Activated CD4-positive, alpha-beta T cell treated with anti-CD3 and anti-CD28 coated beads, Interleukin-2, amount 50 U/mL, for 1 hour (primary cell): ENCODE results near the gene SNX13.
"Not testable (repeated sequence)": the region's sequence is repeated elsewhere in the genome, so short reads cannot be mapped to it uniquely, and the experiment has no call there.

ENCODE experiments used
- DNase-seq: peaks from one replicate; pipeline ENCODE4 v3.0.0-alpha.2; 2020

Gene SNX13

DNA sequence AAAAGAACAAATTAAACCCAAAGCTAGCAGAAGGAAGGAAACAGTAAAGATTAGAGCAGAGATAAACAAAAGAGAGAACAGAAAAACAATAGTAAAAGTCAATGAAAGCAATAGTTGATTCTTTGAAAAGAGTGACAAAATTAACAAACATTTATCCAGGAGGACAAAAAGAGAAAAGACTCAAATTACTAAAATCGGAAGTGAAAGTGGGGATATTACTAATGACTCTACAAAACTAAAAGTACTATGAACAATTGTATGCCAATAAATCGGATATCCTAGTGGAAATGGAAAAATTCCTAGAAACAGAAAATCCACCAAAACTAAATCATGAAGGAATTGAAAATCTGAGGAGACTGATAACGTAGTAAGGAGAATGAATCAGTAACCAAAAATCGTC lies 96.3 kb downstream of the SNX13 start:
- DNase-seq, result no peak

GRCh38 chr7:17843041-17843440 lies 97.3 kb downstream of the SNX13 start:
- no peak for DNase-seq

DNA sequence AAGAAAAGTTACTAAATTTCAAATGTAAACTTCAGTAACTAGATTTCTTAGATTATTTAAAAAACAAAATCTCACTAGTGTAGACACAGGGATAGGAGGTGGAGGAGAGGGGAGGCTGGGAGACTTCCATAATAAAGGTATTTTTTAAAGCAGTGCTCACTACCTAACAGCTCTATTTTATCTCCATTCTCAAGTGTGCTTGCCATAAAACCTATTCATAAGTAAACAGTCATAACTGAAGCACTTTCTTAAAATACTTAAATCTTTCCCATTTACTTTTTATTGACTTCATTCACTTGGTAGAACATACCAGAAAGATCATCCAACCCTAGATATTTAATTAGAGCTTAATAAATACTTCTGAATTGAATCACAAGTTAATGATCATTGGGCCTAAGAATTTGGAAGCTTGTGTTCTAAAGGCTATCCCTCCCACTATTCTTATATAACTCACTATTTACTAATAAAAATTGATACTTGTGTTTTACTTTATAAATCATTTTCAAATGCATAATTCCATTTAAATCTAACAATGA lies 107.4 kb downstream of the SNX13 start:
- no peak for DNase-seq

GRCh38 chr7:17832242-17832641 lies 108.1 kb downstream of the SNX13 start:
- no peak for DNase-seq

DNA sequence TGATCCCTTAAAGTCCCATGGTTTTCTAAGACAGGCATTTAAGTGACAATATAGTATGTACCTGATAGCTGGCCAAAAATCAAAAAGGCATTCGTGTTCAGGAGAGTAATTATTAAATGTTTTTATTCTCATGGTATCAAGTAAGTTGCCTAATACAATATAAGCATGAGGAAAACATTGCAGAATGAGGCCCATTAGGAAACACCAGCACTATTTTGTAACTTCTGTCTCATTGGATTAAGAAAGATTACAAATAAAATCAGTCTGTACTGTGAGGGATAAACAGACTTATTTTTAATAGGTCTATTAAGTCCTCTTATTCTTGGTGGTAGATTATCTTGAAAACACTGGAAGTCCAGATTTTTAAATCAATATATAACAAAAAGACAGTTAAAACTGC lies 110.1 kb downstream of the SNX13 start:
- no peak for DNase-seq

DNA sequence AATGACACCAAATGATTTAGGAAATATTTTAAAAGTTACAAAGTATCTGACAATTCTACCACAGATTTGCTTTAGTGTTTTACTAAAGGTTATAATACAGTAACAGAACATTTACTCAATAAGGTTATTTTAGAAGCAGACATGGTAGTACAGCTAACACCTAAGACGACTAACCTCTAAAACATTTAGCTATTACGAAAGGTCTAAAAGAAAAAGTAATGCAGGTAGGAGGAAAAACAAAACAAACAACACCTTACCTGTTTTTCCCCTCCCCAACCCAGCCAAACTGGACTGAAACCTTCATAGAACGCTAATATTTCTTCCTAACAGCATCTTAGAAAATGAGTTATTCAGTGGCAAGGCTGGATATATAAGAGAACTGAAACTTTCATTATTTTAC lies 111.3 kb downstream of the SNX13 start:
- DNase-seq, result no peak

DNA sequence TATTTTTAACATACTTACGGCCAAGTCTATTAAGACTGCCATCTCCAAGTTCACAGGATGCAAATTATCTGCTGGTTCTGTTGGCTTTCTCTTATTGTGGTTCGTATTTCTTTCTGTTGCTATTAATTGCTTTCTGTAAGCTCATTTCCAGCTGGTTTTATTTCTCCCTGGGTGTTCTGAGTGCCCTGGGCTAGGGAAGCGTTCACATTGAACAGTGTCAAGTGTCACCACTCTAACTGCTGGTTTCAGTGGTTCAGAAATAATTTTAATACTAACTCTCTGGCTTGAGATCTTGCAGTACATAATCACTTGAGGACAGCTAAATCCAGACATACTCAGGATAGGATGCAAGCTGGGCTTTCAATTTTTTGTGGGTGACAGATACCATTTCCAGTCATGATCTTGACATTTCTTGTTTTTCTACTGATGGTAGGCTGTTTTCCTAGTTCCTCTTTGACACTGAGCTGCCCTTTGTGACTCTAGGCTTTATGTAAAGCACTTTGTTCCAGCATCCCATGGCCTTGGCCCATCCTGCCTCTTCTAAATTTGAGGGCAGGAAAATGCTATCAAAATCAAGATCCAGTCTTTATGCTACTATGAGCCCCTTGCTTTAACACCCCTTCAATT lies 117.6 kb downstream of the SNX13 start:
- no peak for DNase-seq

DNA sequence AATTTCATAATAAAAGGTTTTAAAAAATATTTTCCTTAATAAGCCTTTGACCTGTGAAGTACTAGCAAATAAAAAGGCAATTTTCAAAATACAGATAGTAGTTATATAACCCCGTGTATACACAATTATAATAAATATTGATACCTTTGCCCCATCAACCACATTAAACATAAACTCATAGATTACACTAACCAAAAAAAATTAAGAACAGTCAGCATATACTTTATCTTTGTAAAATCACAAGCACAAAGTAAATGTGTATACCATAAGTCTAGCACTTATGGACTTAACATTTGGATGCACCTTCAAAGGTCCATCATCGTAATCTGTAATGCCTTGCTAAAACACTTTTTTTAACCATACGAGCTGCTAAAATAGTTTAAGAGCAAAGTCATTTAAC lies 123.4 kb downstream of the SNX13 start:
- DNase-seq, result no peak

DNA sequence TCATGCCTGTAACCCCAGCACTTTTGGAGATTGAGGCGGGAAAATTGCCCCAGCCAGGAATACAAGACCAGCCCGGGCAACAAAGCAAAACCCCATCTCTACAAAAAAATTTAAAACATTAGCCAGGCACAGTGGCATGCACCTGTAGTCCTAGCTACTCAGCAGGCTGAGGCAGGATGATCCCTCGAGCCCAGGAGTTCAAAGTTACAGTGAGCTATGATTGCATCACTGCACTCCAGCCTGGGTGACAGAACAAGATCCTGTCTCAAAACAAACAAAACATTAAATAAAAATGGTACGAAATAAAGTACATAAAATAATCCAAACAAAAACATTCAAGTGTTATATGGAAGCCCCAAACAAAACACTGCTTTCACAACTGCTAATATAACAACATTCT lies 125.0 kb downstream of the SNX13 start:
- DNase-seq, result no peak

- DNase-seq, result no peak
Observed at GRCh38 chr7:17814058-17814457, 126.2 kb downstream of the SNX13 start.

DNA sequence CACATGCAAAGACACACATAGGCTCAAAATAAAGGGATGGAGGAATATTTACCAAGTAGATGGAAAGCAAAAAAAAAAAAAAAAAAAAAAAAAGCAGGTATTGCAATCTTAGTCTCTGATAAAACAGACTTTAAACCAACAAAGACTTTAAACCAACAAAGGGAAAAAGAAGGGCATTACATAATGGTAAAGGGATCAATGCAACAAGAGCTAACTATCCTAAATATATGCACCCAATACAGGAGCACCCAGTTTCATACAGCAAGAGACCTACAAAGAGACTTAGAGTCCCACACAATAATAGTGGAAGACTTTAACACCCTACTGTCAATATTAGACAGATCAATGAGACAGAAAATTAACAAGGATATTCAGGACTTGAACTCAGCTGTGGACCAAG lies 131.1 kb downstream of the SNX13 start:
- not testable (repeated sequence) for DNase-seq

GRCh38 chr7:17807242-17807641 lies 133.1 kb downstream of the SNX13 start:
- no peak for DNase-seq

DNA sequence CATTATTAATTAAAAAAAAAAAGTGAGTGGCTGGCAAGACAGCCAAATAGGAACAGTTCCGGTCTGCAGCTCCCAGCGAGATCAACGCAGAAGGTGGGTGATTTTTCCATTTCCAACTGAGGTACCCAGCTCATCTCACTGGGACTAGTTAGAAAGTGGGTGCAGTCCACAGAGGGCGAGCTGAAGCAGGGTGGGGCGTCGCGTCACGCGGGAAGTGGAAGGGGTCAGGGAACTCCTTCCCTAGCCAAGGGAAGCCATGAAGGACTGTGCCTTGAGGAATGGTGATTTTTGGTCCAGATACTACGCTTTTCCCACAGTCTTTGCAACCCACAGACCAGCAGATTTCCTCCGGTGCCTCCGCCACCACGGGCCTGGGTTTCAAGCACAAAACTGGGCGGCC lies 133.7 kb downstream of the SNX13 start:
- no peak for DNase-seq

- no peak for DNase-seq
Observed at GRCh38 chr7:17802056-17802455, 138.2 kb downstream of the SNX13 start.

GRCh38 chr7:17792075-17792936 lies 148.0 kb downstream of the SNX13 start:
- no peak for DNase-seq

DNA sequence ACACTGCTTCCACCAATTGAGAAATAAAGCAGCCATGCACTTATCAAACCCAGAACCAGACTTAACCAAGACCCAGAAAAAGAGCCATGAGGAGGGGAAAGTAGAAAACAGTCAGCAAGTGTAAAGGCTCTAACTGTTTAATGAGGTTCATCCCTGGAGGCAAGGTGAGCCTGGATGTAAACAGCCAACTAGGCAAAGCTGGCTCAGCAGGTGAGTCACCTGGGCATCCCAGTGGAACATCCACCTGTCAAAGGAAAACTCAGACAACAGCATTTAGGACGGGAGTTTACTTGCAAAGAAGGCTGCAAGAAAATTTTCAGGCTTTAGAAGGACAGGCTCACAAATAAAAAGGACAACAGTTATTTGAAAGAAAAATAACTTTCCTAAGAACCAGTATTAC lies 153.0 kb downstream of the SNX13 start:
- DNase-seq, result no peak

DNA sequence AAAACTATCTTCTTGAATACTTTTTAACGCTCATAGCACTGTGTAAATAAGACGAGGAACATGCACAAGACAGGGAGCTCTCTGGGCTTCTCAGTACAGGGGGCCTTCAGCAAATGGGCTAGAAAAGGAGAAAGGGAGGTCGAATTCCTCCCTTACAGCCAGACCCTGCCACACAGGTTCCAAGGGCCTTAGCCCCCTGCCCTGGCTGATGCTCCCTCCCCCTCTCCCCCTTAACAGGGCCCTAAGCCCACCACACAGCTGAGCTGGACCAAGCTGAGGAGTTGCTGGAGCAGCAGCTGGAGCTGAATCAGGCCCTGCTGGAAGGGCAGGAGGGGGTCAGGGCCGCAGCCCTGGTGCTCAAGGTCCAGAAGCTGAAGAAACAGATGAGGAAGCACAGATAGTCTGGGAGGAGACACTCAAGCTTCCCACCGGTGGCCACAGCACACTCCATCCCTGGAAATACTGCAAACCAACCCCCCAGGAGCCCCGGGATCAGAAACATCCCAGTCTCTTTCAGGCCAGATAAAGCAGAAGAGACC lies 153.9 kb downstream of the SNX13 start:
- no peak for DNase-seq

GRCh38 chr7:17782216-17782549 lies 158.1 kb downstream of the SNX13 start:
- DNase-seq, result no peak

- DNase-seq, result no peak
Observed at GRCh38 chr7:17781491-17782215, 158.6 kb downstream of the SNX13 start.

DNA sequence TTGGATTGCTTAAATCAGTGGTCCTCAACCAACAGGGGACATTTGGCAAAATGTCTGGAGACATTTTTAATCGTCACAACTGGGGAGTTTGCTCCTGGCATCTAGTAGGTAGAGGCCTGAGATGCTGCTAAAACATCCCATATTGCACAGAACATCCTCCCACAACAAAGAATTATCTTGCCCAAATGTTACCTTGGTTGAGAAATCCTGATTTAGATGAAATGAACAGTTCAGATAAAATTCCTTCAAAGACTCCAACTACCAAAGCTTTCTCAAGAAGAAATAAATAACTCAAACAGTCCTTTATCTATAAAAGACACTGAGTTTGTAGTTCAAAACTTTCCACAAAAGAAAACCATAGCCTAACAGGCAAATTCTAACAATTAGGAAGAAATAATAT lies 160.9 kb downstream of the SNX13 start:
- DNase-seq, result no peak

DNA sequence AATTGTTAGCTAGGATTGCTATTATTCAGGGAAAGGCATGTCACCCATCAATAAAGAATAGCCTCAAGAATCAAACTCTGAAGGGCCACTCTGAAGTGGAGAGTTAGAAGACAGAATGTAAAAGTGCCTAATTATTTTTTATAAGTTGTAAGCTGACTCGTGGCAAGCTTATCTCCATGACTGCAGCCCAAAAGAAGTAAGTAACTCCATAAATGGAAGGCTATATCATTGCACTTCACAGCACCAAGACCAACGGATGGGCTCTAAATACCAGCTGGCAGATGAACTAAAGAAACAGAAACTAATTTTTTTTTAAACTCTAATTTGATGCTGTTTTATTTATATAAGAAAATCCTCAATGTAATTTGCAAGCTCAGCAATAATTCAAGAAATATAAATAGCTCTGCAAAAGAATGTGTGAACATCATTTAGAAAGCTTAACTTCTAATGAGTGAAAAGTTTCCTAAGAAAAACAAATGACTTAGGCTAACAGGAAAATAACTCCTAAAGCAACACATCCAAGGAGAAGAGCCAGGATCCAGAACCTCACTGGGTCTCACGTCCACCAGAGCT lies 165.5 kb downstream of the SNX13 start:
- no peak for DNase-seq

- DNase-seq, result no peak
Observed at GRCh38 chr7:17774248-17774647, 166.0 kb downstream of the SNX13 start.

GRCh38 chr7:17773289-17773626 lies 167.0 kb downstream of the SNX13 start:
- DNase-seq, result no peak
